Activated CD8-positive, alpha-beta memory T cell treated with anti-CD3 and anti-CD28 coated beads, Interleukin-2, amount 50 U/mL, for 48 hours (primary cell): ENCODE measurements around the gene MICAL3.

ENCODE experiments used
- DNase-seq: peaks from one replicate; pipeline ENCODE4 v3.0.0-alpha.2; 2020

The MICAL3 gene

GRCh38 chr22:17738386-17739128, 285.8 kb downstream of the MICAL3 start:
- DNase-seq, result no peak
